Esophagus mucosa (tissue), 1 donor: ENCODE data around the gene GPN2. TPM values are rescaled to one million over a fixed set of nuclear protein-coding genes. Genes with fewer than 3 reads are reported as not detected.
A peak's percentile ranks its signal among the peaks of the same experiment; 100 is the strongest.
"Not testable (repeated sequence)": the region's sequence is repeated elsewhere in the genome, so short reads cannot be mapped to it uniquely, and the experiment has no call there.

Experiments used
- ATAC-seq: fragments of 200-7000 bp; cut with Tn5 transposase; one replicate; pipeline ENCODE4 v1.9.1; 2020
- total RNA-seq: library from RNA; stranded (reverse); gene quantifications from one replicate; pipeline ENCODE4 v1.2.4, GENCODE V29; 2023
- donor health status: DM: yes; HTN: yes; CAD: no.

The GPN2 gene
- total RNA-seq, 1 donor from 2014 or later, result 20.0 TPM

- no peak for ATAC-seq
These were observed 10.9 kb upstream of the GPN2 start for GRCh38 chr1:26900815-26901511.

GRCh38 chr1:26900001-26900814, 10.1 kb upstream of the GPN2 start, which contains the start of gene GPATCH3:
Gene GPATCH3 (minus strand): TSS chr1:26900467. CDS start chr1:26900442, 25 bp downstream.
- ATAC-seq, result peak; percentile 85

DNA sequence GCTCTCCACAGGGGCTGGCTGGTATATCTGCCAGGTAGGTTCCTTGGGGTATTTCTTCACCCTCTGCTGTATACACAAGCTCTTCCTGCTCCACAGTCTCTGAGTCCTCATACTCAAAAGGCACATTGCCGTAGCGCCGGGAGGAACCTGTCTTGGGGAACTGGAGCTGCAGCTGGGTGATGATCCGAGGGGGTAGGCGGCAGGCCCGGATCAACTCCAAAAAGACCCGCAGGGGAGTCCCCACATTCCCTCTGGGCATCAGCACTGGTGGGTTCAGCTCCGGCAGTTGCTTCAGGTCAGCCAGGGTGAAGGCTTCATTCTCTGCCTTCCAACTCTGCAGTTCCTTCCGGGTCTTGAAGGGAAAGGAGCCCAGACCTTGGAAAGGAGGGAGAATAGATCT, 7.3 kb upstream of the GPN2 start:
- no peak for ATAC-seq

- no peak for ATAC-seq
These were observed 4.2 kb upstream of the GPN2 start for GRCh38 chr1:26894263-26894662.

DNA sequence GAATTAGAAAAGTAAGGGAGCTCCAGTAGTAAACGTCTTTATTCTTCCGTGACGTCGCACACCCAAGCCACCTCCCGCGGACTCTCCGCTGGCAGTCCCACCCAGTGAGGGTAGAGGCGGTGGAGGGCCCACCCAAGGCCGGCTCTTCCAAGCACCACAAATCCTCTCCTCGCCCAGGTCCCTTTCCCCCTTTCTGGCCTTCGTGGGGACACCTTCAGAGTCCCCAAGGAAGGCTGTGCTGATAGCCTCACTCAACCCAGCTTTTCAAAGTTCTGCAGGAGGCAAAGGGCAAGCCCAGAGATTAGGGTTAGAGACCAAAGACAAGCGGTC, 349 bp upstream of the GPN2 start:
- peak; percentile 12 for ATAC-seq

DNA sequence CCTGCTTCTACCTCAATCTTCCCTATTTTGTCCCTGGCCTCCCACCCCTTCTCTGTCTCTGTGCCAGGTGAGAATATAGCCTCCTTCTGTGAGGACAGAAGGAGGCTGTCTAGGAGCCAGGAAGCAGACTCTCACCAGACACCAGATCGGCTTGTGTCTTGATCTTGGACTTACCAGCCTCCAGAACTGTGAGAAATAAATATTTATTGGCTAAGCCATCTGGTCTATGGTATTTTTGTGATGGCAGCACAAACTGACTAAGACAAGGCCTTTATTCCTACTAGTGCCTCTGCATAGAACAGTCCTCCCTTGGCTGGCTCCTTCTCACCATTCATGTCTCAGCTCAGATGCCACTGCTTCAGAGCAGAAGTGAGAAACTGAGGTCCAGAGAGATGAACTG, 1.9 kb downstream of the GPN2 start:
- no peak for ATAC-seq

GRCh38 chr1:26887125-26887524, 3.0 kb downstream of the GPN2 start:
- ATAC-seq, result no peak

- ATAC-seq, result no peak
These were observed 7.2 kb downstream of the GPN2 start for GRCh38 chr1:26882696-26883463.

DNA sequence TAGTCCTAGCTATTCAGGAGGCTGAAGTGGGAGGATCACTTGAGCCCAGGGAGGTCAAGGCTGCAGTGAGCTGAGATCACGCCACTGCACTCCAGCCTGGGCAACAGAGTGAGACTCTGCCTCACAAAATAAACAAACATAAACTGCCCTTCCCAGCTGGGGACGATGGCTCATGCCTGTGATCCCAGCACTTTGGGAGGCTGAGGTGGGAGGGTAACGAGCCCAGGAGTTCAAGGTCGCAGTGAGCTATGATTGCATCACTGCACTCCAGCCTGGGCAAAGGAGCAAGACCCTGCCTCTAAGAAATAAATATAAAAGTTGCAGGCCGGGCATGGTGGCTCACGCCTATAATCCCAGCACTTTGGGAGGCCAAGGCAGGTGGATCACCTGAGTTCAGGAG, 8.5 kb downstream of the GPN2 start:
- ATAC-seq, result not testable (repeated sequence)

DNA sequence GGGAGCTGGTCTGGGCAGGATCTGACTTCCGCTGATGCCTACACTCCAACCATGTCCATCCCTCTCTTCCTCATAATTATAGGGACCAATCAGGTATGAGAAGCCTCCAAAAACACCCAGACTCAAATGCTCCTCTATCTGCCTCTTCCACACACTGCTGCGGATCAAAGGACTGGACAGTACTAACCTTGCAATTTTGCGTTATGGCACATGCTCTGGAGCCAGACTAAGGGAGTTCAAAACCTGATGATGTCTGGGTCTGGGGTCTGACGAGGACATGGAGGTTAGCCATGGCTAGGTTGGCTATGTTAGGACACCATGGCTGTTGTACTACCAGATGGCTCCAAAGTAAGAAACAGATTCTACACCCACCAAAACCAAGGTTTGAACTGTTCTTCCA, 10.3 kb downstream of the GPN2 start:
- no peak for ATAC-seq

GRCh38 chr1:26877326-26877725, 12.8 kb downstream of the GPN2 start:
- ATAC-seq, result no peak

- ATAC-seq, result no peak
These were observed 15.2 kb downstream of the GPN2 start for GRCh38 chr1:26874896-26875295.

DNA sequence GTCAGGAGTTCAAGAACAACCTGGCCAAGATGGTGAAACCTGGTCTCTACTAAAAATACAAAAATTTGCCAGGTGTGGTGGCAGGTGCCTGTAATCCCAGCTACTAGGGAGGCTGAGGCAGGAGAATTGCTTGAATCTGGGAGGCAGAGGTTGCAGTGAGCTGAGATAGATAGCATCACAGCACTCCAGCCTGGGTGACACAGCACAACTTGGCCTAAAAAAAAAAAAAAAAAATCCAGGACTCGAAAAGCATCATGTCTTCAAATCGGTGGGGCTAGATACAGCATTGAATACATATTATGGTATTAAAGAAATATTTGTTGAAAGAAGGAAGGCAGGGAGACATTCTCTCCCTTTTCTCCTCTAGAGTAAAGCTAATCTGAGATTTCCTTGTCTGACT, 17.0 kb downstream of the GPN2 start:
- not testable (repeated sequence) for ATAC-seq

DNA sequence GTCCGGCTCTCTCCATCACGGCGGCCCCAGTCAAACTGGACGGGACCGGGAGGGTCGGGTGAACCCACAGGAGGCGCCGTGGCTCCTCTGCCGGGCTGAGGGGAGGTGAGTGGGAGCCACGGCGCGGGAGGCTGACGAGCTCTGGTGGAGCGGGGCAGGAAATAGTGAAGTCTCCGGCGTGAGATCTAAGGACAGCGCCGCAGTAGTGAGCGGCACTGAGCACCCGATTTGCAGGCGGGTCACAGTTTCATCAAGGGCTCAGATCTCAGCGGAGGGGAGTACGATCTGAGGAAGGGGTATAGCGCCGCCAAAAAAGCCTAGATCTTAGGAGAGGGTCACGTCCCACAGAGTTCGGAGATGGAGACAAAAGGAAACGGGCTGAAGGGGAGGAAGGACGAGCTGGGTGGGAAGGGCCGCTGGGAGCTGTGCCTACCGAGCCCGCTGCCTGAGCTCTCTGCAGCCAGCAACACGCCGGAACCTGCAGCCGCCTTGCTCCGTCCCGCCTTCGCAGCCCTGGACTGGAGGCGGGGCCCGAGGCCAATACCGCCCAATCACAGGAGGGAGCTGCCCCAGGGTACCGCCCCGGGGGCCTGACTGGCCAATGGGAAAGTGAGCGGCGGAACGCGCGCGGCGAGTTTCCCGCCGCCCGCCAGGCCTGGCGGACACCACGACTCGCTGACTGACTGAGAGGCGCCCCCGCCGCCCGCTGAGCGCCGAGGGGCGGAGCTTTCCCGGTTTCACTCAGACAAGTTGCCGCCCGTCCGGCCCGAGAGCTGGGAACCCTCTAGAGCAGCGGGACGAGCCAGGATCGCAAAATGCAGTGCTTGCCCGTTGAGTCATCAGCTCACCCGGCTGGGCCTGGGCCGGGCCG, 25.2 kb downstream of the GPN2 start:
- ATAC-seq, result peak; percentile 75

DNA sequence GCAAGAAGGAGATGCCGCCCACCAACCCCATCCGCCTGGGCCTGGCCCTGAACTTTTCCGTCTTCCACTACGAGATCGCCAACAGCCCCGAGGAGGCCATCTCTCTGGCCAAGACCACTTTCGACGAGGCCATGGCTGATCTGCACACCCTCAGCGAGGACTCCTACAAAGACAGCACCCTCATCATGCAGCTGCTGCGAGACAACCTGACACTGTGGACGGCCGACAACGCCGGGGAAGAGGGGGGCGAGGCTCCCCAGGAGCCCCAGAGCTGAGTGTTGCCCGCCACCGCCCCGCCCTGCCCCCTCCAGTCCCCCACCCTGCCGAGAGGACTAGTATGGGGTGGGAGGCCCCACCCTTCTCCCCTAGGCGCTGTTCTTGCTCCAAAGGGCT, 26.4 kb downstream of the GPN2 start:
- ATAC-seq, result no peak

DNA sequence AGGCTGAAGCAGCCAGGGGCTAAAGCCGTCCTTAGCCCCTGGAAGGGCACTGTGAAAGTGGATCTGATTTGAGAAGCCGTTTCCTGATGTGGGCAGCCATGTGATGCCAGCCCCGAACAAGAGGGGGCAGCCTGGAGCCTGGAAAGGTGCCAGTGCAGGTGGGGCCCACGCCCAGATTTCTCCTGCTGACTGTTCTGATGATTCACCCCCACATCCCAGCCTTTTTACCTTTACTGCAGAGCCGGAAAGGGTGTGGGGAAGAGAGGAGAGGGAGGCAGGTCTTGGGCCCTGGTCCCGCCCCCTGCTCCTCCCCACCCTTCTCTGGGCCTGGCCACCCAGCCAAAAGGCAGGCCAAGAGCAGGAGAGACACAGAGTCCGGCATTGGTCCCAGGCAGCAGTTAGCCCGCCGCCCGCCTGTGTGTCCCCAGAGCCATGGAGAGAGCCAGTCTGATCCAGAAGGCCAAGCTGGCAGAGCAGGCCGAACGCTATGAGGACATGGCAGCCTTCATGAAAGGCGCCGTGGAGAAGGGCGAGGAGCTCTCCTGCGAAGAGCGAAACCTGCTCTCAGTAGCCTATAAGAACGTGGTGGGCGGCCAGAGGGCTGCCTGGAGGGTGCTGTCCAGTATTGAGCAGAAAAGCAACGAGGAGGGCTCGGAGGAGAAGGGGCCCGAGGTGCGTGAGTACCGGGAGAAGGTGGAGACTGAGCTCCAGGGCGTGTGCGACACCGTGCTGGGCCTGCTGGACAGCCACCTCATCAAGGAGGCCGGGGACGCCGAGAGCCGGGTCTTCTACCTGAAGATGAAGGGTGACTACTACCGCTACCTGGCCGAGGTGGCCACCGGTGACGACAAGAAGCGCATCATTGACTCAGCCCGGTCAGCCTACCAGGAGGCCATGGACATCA, 27.1 kb downstream of the GPN2 start, which contains the start of gene SFN:
SFN (plus strand) TSS at position 369 of the 904 bp plus-strand sequence; CDS start at position 433, 64 bp downstream.
- ATAC-seq, result peak; percentile 77

DNA sequence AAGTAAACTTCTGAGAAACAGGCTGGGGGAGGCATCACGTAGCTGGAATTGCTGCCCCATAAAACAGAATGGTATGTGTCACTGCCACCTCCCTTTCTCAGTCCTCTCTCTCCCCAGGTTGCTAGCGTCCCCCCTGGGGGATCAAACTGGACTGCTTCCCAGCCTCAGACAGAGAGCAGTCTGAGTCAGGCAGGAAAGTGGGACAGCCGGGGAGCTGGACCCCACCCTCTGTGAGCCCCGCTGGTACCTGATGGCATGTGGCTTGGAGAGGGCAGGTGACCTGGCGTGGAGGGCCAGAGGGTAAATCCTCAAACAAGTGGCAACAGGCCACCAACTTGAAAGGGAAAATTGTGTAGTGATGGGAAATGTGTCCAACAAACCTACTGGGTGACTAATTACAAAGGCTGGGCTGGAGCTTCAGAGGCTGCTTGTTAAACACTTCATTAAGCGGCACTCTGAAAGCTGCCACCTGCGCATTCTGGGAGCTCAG, 28.1 kb downstream of the GPN2 start:
- ATAC-seq, result peak; percentile 0

GRCh38 chr1:26861286-26861701, 28.8 kb downstream of the GPN2 start:
- ATAC-seq, result no peak

- peak; percentile 50 for ATAC-seq
These were observed 31.0 kb downstream of the GPN2 start for GRCh38 chr1:26858891-26859640.

- ATAC-seq, result peak; percentile 1
These were observed 31.9 kb downstream of the GPN2 start for GRCh38 chr1:26858160-26858559.
